ENCODE measurements around the gene BTBD2. TPM values are rescaled to one million over a fixed set of nuclear protein-coding genes. Genes with fewer than 3 reads are reported as not detected.

BTBD2 gene
- total and polyA plus RNA-seq, 2 donors (not counting 1 experiment from before 2014, with no cell fraction given) = 75.2 to 85.6 TPM

- ChIA-PET POLR2A (interaction anchor here (5.5 to 8.2 kb wide), 2 partner anchors 41 to 48 kb away, joined by 69 to 111 read pairs; partner anchors contain the start of genes IZUMO4 and MOB3A), CTCF (interaction anchor here (1.0 kb wide), 1 partner anchor 27 kb away, joined by 4 read pairs; no protein-coding TSS in a partner anchor)
- WGBS (ENCODE audit: insufficient coverage) = 97% methylated on average over 46 of the region's 50 CpGs
- intact Hi-C loops (cut with micrococcal nuclease) = no loop called here
- Mint-ChIP-seq H3K4me1 (peaks cover 67% of the 10 kb centered on the region), H3K9me3 (ENCODE audit: insufficient read depth) (no peaks in the 10 kb centered on the region), H3K27ac (peak overlapping the region; percentile 46), H3K27me3 (no peaks in the 10 kb centered on the region), H3K4me3 (peak overlapping the region; percentile 13)
- peaks cover 89% of the 10 kb centered on the region for H3K79me2 ChIP-seq (ENCODE audit: control insufficient read depth, insufficient read depth, low read length)
- TF ChIP-seq EZH2 (IDR thresholded peaks at IDR 0.05; ENCODE audit: borderline replicate concordance, insufficient read depth, low read depth, low read length, poor library complexity, severe bottlenecking) (no peak), CTCF (IDR thresholded peaks at IDR 0.05) (no peak)
- no peaks in the 10 kb centered on the region for H3K9me3 ChIP-seq (ENCODE audit: control extremely low read depth in 1 of 3, control insufficient read depth in 2 of 3, insufficient read depth in 1 of 3, low read length in 2 of 3)
- no peak overlapping the region for H2AFZ ChIP-seq (ENCODE audit: insufficient read depth, low read depth, low read length, poor library complexity, severe bottlenecking)
- no peaks in the 10 kb centered on the region for H3K27me3 ChIP-seq (replicated peaks in 1 of 4; ENCODE audit: control extremely low read depth in 1 of 4, control insufficient read depth in 3 of 4, insufficient read depth in 4 of 4, low read length in 3 of 4)
- H3K4me2 ChIP-seq (replicated peaks; ENCODE audit: low read depth, low read length, poor library complexity, severe bottlenecking) = peak overlapping the region; percentile 92
- no peak overlapping the region for H3K4me3 ChIP-seq (ENCODE audit: control extremely low read depth in 1 of 5, extremely low read depth in 1 of 5, insufficient read depth in 1 of 5, low read depth in 2 of 5, low read length in 4 of 5)
- no peak overlapping the region for H3K9ac ChIP-seq (ENCODE audit: low read length)
- H3K36me3 ChIP-seq (replicated peaks in 1 of 2; ENCODE audit: control extremely low read depth in 1 of 2, control insufficient read depth in 1 of 2, extremely low read depth in 1 of 2, insufficient read depth in 2 of 2, low read length in 1 of 2) = peaks cover 0 to 75% of the 10 kb centered on the region in 2 experiments
- peaks cover 78 to 84% of the 10 kb centered on the region in 2 donors for H3K4me1 ChIP-seq (ENCODE audit: control insufficient read depth in 2 of 2, insufficient read depth in 2 of 2, low read length in 2 of 2)
- DNase-seq (peak; percentile 35), ATAC-seq (ENCODE audit: low read depth) (no peak)
- H4K20me1 ChIP-seq (ENCODE audit: control insufficient read depth, insufficient read depth, low read length, poor library complexity, severe bottlenecking) = peaks cover 91% of the 10 kb centered on the region
- peak overlapping the region; percentile 3 to 92 for H3K27ac ChIP-seq (ENCODE audit: low read length in 2 of 2)
Measured at GRCh38 chr19:2046046-2046907, 30.8 kb upstream of the BTBD2 start.

Data from B cell (primary cell).